GM19328 (cell line): ENCODE data around the gene DNAJC8.

ENCODE experiments used
- ATAC-seq: cut with Tn5 transposase; IDR thresholded peaks from one replicate; pipeline ENCODE4 v1.9.1; 2021; ENCODE audit warnings: mild to moderate bottlenecking, moderate library complexity; ENCODE audit not compliant: unreplicated experiment

DNAJC8 gene, protein sequence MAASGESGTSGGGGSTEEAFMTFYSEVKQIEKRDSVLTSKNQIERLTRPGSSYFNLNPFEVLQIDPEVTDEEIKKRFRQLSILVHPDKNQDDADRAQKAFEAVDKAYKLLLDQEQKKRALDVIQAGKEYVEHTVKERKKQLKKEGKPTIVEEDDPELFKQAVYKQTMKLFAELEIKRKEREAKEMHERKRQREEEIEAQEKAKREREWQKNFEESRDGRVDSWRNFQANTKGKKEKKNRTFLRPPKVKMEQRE

DNA sequence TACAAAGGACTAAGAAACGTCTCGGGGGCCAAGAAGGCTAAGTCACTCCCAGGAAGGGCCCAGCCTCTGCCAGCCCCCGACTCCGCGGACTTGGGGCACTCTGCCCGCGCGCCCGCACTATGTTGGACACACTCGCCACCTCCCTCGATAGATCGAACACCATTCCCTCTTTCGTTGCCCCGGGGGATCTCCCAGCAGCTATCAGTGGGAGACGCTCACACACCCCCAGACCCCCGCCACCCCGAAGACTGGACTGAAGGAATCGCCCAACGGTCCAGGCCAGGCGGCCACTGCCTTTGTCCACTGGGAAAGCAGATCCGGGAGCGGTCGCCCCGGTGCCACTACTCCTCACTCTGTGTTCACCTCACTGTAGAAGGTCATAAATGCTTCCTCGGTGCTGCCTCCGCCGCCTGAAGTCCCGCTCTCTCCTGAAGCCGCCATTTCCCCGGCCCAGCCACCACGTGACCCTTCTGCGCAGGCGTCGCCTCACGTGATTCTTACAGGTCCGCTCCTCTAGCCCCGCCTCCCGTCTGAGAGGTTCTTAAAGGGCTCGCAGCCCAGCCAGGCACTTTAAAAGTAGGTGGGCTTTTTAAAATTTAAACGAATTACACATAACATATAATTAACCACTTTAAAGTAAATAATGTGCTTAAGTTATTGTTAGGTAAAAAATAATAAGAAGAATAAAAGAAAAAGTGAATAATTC, at the start of gene DNAJC8:
DNAJC8 (minus strand) TSS at position 472 of the 706 bp plus-strand sequence; CDS start at position 441, 31 bp downstream.
- ATAC-seq, result peak; percentile 39

DNA sequence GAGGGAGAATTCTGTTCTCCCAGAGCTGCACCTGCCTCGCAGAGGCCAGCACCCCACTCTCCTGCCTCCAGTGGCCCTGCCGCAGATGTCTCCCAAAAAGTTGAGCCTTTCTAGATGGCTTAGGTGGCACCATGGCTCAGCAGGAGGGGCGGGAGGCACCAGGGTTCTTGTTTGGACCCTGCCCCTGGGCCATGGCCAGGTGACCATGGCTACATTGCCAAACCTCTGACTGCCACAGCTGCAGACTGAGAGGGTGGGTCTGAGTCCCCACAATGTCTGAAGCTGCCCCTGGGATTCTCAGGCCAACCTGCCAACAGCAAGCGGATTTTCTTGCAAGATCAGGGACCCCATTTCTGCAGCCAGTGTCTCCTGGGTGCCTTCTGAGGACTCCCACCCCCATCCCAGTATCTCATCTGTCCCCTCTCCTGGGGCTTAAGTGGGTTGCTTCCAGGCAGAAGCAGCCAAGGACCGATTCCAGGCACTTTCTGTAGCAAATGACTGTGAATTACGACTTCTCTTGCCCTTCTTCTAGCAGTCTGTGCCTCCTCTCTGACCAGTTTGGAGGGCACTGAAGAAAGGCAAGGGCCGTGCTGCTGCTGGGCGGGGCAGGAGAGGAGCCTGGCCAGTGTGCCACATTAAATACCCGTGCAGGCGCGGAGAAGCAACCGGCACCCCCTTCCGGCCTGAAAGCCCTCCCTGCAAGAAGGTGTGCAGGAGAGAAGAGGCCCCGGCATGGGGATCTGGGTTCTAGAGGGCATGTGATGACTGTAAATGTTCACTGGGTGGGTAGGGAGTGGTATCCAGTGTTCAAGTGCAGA, 49.0 kb upstream of the DNAJC8 start:
- no peak for ATAC-seq

DNA sequence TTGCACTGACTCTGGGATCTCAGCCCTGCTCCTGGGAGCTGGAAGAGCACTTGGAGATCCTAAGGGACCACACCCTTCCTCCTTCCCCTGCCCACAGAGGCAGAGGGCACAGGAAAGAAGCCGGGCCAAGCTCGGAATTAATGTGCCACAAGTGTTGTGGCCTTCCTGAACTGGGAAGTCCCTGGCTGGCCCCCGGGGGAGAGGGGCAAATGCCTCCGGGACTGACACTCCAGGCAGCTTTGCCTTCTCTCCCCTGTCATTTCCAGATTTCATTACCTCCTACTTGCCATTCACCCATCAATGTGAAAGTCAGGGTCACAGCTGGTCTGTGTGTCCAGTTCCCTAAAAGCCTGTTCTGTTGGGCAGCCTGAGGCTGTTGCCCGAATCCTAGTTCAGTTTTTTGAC, 48.1 kb upstream of the DNAJC8 start:
- ATAC-seq, result no peak

DNA sequence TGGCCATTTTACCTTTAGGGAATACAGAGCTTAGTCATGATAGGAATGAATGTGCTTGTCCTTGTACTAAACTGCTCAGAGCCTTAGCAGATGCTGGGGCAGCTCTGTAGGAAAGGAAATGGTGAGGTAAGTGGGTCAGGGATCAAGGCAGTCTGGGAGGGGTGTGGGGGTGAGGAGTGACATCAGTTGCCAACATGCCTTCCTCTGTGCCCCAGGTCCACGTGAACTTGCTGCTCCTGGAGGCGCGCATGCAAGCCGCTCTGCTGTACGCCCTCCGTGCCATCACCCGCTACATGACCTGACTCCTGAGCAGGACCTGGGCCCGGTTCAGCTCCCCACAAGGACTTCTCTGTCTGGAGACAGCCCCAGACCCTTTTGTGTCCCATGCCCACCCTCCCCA, 47.7 kb upstream of the DNAJC8 start:
- ATAC-seq, result no peak

DNA sequence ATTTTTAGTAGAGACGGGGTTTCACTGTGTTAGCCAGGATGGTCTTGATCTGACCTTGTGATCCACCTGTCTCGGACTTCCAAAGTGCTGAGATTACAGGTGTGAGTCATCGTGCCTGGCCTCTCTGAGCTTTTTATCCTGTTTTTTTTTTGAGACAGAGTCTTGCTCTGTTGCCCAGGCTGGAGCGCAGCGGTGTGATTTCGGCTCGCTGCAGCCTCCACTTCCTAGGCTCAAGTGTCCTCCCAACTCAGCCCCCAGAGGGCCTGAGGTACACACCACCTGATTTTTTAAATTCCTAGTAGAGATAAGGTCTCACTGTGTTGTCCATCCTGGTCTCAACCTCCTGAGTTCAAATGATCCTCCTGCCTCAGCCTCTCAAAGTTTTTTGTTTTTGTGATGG, 46.9 kb upstream of the DNAJC8 start:
- ATAC-seq, result no peak

DNA sequence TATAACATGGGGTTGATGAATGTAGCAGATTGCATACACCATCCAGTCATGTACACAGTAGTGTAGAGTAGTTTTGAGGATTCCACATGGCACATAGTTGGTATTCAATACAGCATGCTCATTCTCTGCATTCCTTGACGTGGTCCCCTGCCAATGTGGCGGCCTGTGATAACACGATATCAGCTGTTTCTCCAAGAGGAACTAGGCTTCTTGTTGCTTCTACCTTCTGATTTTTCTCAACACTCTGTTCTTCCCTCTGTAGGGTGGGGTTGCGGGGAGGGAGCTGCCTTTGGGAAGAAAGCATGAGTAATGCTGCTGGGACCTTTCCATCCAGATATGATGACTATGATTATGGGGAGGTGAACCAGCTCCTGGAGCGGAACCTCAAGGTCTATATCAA, 45.9 kb upstream of the DNAJC8 start:
- no peak for ATAC-seq

DNA sequence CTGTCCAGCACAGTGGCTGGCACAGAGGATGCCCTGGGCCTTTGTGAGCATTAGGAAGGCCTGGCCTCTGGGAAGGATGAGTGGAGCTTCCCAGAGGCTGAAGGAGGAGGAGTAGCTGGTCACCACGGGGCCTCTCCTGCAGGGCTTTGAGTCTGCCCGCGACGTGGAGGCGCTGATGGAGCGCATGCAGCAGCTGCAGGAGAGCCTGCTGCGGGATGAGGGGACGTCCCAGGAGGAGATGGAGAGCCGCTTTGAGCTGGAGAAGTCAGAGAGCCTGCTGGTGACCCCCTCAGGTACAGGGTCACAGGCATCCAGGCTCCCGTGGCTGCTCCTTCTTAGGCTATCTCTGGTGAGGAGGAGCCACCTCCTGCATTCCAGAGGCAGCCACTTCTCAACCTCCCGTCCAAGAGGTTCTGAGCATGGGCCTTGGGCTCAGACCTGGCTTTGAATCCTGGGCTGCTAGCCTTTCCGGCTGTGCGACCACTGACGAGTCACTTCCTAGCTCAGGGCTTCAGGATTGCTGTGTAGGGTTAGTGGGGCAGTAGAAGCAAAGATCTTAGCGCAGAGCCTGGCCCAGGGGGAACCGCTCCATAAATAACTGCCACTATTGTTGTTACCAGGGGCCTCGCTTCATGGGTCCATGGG, 40.5 kb upstream of the DNAJC8 start:
- ATAC-seq, result no peak

DNA sequence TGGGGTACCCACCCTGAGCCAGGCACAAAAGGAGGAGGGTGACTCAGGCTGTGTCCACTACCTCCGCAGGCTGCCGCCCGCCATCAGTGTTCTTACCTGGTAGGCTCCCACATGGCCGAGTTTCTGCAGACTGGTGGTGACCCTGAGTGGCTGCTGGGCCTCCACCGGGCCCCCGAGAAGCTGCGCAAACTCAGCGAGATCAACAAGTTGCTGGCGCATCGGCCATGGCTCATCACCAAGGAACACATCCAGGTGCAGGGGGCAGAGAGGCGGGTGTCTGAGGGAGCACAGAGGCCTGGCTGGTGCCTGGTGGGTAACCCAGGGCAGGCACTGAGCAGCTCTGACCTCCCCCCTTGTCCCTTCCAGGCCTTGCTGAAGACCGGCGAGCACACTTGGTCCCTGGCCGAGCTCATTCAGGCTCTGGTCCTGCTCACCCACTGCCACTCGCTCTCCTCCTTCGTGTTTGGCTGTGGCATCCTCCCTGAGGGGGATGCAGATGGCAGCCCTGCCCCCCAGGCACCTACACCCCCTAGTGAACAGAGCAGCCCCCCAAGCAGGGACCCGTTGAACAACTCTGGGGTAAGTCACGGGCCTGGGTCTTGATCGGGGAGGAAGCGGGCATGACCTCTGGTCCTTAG, 39.5 kb upstream of the DNAJC8 start:
- ATAC-seq, result no peak

DNA sequence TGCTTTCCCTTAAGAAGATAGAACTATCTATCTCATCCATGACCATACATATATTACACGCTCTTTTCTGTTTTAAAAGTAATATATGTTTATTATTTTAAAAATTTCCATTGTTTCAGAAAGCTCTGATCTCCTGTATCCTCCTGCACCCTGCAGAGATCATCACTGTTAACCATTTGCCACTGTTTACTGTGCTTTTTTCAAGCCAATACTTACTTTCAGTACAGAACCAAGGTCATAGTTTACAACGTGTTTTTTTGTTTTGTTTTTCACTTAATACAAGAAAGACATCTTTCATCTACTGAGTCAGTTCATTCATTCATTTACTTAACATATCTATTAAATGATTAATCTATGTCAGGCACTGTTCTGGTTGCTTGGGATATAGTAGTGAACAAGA, 36.7 kb upstream of the DNAJC8 start:
- no peak for ATAC-seq

DNA sequence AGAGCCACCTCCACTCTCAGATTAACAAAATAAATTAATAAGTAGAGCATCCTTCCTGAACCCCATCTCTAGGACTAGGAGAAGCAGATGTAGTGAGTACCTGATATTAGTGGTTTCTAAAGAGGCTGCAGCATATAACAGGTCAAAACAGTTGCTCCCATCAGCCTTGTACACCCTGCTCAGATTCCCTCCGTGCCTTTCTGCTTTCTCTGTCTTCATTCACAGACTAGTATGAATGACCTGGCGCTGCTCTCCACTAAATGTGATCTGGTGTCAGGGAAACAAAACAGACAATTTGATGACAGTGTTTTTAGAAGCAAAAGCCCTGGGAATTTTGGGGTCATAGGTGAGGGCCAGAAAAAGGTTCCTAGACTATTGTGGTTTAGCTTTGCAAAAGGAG, 34.8 kb upstream of the DNAJC8 start:
- no peak for ATAC-seq

DNA sequence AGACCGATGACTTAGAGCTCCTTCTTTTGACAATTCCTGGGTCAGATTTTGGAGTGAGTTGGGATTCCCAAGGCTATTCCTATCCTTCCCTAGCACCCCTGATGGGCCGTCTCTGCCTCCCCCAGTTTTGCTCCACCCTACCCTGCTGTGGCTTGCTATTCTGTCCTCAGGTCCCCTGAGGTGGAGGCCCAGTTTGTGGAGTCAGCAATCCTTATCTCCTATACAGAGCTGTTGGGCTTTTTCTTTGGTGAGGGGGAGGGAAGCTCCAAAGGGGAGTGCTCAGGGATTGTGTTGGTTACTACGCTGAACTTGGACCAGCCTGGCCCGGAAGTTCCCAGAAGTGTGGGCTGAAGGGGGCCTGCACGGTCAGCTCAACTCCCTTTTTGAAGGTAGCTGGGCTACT, 34.1 kb upstream of the DNAJC8 start:
- no peak for ATAC-seq

DNA sequence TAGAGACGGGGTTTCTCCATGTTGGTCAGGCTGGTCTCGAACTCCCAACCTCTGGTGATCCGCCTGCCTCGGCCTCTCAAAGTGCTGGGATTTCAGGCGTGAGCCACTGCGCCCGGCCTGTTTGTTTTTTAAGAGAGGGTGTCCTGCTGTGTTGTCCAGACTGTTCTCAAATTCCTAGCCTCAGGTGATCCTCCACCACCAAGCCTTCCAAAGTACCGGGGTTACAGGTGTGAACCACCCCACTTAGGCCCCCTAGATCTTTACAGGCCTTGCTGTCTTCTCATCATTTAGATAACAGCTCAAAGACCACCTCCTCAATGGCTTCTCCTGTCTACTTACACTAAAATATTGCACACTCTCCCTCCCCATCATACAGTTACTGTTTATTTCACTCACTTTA, 32.7 kb upstream of the DNAJC8 start:
- ATAC-seq, result no peak

DNA sequence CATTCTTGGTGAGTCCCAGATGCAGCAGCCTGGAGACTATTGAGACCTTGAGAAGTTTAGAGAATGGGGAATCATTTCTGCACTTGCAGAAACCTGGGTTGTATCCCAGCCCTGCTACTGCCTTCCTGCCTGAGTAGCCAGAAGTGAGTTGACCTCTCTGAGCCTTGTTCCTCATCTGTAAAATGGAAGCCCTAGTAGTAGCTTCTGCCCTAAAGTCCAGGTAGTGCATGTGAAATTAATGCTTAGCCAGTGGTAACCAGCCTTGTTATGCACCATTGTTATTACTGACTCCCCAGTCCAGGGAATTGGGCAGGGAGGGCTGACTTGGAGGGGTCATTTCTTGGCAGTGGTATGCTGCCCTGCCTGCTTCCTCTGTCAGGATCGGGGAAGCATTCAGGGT, 32.1 kb upstream of the DNAJC8 start:
- ATAC-seq, result no peak

DNA sequence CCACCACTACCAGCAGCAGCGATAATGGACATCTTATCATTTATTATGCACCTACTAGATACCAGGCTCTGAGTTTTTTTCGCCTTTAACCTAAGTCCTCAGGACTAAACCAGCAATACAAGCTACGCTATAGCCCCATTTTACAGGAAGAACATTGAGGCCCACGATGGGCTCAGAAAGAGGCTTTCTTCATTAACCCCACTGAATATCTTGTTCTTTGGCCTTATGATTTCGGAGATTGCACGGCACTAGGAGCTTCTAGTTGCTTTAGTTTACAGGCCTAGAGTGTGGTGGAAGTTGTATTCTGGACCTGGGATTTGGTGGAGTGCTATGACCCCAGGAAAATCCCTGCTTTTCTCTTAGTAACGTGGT, 28.0 kb upstream of the DNAJC8 start:
- ATAC-seq, result no peak

DNA sequence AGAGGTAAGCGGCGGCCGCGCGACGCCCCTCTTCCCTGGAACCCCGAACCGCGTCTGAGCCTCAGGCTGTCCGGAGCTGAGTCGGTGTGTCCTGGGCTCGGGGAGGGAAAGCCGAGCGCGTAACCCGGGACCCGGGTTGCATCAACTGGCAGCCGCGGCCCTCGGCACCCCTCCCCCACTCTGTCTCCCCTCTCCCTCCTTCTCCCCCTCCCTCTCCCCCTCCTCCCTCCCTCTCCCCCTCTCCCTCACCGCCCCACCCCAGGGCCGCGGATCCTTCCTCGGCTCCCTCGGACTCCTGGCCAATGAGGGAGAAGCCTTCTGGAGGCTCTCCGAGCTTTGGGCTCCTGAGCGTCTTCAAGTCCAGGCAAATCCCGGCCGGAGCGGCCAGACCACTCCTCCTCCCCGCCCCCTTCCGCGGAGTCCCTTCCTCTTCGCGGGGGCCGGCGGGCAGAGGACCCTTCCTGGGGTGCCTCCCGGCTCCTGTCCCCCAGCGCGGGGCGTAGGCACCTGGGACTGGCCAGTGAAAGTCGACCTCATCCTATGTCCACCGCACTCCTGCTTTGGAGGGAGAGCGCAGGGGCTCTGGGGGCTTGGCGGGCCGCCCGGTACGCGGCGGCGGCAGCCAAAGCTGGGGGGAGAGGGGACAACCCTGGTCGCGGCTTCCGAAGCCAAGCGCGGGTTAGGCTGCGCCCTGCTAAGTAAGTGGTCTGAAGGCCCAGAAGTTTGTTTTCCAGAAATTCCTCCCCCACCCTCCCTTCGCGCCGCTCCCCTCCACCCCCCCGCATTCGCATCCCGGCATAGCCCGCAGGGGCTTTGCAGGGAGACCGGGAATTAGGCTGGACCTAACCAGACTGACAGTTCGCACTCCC, 27.3 kb upstream of the DNAJC8 start:
- no peak for ATAC-seq

DNA sequence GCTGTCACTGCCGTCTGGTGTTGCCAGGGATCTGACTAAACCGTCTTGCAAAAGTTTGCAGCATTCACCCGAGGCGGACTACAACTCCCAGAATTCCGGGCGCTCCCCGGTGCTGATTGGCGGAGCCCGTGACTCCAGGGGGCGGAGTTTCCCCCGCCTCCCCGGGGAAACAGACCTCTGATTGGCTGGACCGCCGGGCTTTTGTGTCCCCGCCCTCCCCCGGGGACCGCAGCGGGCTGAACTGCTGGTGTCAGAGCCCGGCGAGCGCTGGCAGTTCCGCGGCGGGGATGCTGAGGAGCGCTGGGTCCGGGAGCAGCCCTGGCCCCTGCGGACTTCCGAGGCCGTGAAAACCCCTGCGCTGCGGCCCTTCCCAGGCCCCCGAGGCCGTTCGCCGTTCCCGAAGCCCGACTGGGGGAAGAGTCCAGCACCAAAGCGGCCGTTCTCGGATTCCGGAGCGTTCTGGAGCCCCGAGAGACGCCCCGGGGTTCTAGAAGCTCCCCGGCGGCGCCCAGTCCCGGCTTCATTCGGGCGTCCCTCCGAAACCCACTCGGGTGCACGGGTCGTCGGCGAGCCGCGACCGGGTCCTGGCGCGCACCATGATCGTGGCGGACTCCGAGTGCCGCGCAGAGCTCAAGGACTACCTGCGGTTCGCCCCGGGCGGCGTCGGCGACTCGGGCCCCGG, 26.6 kb upstream of the DNAJC8 start, which contains the start of gene SESN2:
SESN2 (plus strand) TSS at position 267 of the 682 bp plus-strand sequence; CDS start at position 597, 330 bp downstream.
- peak; percentile 96 for ATAC-seq

DNA sequence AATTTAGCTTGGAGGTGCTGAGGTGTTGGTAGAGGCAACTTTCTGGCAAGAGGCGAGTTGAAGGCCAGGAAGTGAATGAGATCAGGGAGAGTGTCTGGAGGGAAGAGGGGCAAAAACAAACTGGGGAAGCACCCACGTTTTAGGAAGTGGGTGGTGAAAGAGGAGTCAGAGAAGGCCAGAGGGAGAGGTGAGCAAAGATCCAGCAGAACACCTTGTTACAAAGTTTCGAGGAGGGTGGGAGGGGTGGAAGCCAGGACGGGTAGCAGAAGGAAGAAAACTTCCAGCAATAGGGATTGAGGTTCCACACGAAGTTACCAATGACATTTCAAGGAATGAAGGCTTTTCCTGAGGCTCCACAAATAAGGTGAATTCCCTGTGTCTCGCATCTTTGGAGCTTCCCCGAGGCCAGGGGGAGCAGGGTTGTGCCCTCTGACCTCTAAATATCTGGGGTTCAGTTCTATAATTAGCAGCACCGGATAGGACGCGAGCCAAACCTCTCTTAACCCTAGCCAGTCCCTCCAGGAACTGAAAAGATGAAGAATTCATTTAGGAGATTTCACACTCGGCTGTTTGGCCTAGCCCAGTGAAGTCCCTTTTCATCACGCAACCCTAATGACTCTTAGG, 25.9 kb upstream of the DNAJC8 start:
- no peak for ATAC-seq

DNA sequence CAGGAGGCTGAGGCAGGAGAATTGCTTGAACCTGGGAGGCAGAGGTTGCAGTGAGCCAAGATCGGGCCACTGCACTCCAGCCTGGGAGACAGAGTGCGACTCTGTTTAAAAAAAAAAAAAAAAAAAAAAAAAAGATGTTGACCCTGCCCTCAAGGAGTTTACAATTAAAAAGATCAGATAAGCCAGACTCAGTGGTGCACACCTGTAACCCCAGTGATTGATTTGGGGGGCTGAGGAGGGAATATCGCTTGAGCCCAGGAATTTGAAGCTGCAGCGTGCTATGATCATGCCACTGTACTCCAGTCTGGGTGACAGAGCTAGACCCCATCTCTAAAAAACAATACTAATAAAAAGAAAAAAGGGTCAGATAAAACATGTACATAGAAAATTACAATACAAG, 24.9 kb upstream of the DNAJC8 start:
- no peak for ATAC-seq
